Right atrium auricular region (tissue), 2 donors: Measurements from ENCODE around the gene APOBEC3H. TPM values are rescaled to one million over a fixed set of nuclear protein-coding genes. Genes with fewer than 3 reads are reported as not detected.
"Not testable (repeated sequence)": the region's sequence is repeated elsewhere in the genome, so short reads cannot be mapped to it uniquely, and the experiment has no call there.

Source experiments
- DNase-seq: peaks from one replicate; pipeline ENCODE4 v3.0.0-alpha.2; 2019; ENCODE audit warnings: low spot score
- H3K27ac ChIP-seq, 2 donors: fragments of 200-600 bp; sonication (generic); 1 replicate in 1 of 2; 2 replicates in 1 of 2; pipeline ENCODE4 v1.5.1; 2016 to 2019
- H3K27me3 ChIP-seq, 2 donors: fragments of 200-600 bp; sonication (generic); one replicate each; pipeline versions ENCODE4 v1.5.1 to v1.6.0; 2017 to 2019
- H3K36me3 ChIP-seq: fragments of 200-600 bp; sonication (generic); one replicate; pipeline ENCODE4 v1.5.1; 2016
- H3K4me1 ChIP-seq, 2 donors: fragments of 200-600 bp; sonication (generic); one replicate each; pipeline versions ENCODE4 v1.5.1 to v1.6.0; 2017 to 2019
- H3K4me3 ChIP-seq, 2 donors: fragments of 200-600 bp; sonication (generic); 1 replicate in 1 of 2; 2 replicates in 1 of 2; pipeline ENCODE4 v1.5.1; 2017 to 2019; ENCODE audit warnings: mild to moderate bottlenecking in 1 of 2, moderate library complexity in 1 of 2
- H3K9me3 ChIP-seq, 2 donors: fragments of 200-600 bp; sonication (generic); one replicate each; pipeline ENCODE4 v1.5.1; 2019
- CTCF ChIP-seq, 2 donors: fragments of 200-600 bp; sonication (generic); IDR thresholded peaks; one replicate each; pipeline ENCODE4 v1.5.1; 2019; ENCODE audit warnings: antibody characterized with exemption in 2 of 2
- total RNA-seq, 2 donors: library from RNA; depleted of rRNA; stranded (reverse); fragments of >200 nt; gene quantifications; one replicate each; pipeline ENCODE4 v1.1.0, GENCODE V29; 2016

The APOBEC3H gene
- total RNA-seq, 2 donors from 2014 or later, result 1.3 TPM; not detected in 1

DNA sequence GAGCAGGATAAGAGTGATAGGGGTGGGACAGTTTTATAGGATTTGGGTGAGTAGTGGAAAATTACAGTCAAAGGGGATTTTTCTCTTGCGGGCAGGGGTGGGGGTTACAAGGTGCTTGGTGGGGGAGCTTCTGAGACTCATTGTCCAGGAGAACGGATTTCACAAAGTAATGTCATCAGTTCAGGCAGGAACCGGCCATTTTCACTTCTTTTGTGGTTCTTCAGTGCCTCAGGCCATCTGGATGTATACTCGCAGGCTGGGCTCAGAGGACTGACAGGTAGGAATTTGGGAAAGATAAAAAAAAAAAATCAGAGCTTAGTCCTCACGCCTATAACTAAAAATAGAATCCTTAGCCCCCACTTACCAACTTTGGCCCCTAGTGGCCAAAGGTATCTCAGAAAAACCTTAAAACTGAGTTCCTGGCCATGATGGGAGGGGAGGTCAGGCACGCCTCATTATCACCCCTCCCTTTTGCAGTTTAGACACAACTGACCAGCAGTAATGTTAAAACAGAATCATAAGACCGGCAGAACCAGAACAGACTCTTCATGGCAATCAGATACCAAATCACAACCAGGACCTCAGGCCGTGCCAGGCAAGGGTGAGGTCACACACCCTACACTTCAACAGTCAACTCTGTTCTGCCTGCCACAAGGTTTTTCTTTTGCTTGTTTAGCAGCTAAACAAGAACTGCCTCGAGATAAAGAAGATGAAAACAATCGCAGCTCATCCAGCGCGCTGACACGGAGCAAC, 28.8 kb upstream of the APOBEC3H start:
- no peak for TF ChIP-seq CTCF (IDR thresholded peaks at IDR 0.05)
- Histone ChIP-seq H3K9me3 (no peaks in the 10 kb centered on the region), H3K27ac (no peak overlapping the region), H3K36me3 (no peaks in the 10 kb centered on the region), H3K4me1 (no peaks in the 10 kb centered on the region), H3K4me3 (no peak overlapping the region), H3K27me3 (no peaks in the 10 kb centered on the region)
- no peak for DNase-seq

DNA sequence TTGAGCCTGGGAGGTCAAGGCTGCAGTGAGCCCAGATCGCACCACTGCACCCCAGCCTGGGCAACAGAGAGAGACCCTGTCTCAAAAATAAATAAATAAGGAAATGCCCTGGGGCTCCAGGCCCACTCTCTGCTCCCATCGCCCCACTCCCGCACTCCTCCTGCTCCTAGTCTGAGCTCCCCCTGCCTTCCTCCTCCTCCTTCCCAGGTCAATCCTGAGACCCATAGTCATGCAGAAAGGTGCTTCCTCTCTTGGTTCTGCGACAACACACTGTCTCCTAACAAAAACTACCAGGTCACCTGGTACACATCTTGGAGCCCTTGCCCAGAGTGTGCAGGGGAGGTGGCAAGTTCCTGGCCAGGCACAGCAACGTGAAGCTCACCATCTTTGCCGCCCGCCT, 26.9 kb upstream of the APOBEC3H start:
- DNase-seq, result no peak
- no peak for TF ChIP-seq CTCF (IDR thresholded peaks at IDR 0.05)
- H3K27me3 ChIP-seq, result no peaks in the 10 kb centered on the region
- H3K27ac ChIP-seq, result no peak overlapping the region
- no peak overlapping the region for H3K4me3 ChIP-seq
- no peaks in the 10 kb centered on the region for H3K4me1 ChIP-seq
- no peaks in the 10 kb centered on the region for H3K36me3 ChIP-seq
- no peaks in the 10 kb centered on the region for H3K9me3 ChIP-seq

- H3K4me3 ChIP-seq, H3K4me1 ChIP-seq, H3K9me3 ChIP-seq, H3K36me3 ChIP-seq, DNase-seq, H3K27me3 ChIP-seq, H3K27ac ChIP-seq: not testable (repeated sequence)
Measured at GRCh38 chr22:39072581-39072981, 24.5 kb upstream of the APOBEC3H start.

- H3K9me3 ChIP-seq, result no peaks in the 10 kb centered on the region
- no peak for DNase-seq
- no peak for TF ChIP-seq CTCF (IDR thresholded peaks at IDR 0.05)
- H3K4me3 ChIP-seq, result no peak overlapping the region
- no peaks in the 10 kb centered on the region for H3K36me3 ChIP-seq
- no peaks in the 10 kb centered on the region for H3K27me3 ChIP-seq
- H3K27ac ChIP-seq, result no peak overlapping the region
- H3K4me1 ChIP-seq, result peaks cover 0 to 10% of the 10 kb centered on the region in 2 donors
Measured at GRCh38 chr22:39073981-39074380, 23.1 kb upstream of the APOBEC3H start.

DNA sequence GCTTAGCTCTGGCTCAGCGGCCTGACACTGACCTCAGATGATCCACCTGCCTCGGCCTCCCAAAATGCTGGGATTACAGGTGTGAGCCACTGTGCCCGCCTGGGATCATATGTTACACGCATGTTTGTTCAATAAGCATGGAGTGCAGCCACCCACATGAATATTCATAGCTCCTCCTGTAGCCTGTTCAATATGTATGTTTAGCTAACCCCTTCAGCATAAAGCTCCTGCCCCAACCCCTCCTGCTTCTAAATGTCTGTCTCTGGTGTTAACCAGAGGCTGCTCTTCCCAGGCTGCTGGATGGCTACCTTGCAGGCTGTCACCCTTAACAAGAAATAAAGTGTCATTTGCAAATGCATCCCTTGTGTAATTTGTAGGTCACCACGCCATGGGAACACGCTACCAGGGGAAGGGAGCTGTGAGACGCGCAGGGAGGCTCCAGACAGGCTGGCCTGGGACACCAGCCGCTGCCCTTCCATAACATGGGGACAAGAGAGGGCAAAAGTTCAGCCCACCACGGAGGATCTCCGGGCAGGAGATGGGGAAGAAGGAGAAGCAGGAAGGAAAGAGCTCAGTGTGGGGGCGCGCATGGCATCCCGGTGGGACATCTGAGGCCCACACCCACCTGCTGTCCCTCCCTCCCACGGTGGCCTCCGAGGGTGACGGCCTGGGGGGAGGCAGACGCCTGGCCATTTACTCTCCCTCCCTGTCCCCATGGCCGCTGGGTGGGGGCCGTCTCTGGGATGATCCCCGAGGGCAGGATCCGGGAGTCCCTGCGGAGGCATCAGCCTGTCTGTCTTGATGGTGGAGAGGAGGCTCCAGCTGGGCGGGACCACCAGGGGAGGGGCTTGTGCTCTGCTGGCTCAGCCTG, 20.7 kb upstream of the APOBEC3H start:
- H3K4me1 ChIP-seq, DNase-seq, H3K9me3 ChIP-seq, H3K27me3 ChIP-seq, H3K36me3 ChIP-seq: not testable (repeated sequence)
- H3K27ac ChIP-seq, result peak overlapping the region in 1 of 2 donors; percentile 54
- peak overlapping the region in 1 of 2 donors; percentile 49 for H3K4me3 ChIP-seq

DNA sequence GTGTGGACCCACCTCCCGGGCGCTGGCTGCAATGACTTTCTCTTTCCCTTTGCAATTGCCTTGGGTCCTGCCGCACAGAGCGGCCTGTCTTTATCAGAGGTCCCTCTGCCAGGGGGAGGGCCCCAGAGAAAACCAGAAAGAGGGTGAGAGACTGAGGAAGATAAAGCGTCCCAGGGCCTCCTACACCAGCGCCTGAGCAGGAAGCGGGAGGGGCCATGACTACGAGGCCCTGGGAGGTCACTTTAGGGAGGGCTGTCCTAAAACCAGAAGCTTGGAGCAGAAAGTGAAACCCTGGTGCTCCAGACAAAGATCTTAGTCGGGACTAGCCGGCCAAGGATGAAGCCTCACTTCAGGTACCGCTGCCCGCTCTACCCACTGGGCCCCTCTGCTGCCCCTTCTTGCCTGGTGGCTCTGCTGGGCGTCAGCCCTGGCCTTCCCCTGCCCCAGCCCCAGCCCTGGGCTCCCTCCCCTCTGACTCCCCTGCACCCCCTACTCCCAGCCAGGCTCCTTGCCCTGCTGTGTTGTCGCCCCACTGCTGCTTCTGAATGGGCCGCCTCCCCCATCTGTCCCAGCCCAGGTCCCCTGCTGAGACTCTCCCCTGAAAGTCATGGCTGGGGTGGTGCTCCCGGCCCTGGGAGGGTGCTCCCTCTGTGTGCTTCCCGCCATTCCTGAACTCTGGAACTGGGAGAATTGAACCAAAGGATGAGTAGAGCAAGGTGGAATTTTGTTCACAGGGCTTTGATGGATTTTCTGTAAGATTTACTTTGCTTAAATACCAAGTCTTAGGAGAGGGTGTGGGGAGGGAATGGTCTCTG, 19.8 kb upstream of the APOBEC3H start, which contains the start of gene APOBEC3G:
TSS of gene APOBEC3G (plus strand) at position 250 of the 815 bp plus-strand sequence. CDS start at position 337, 87 bp downstream.
- not testable (repeated sequence) for H3K36me3 ChIP-seq, H3K27me3 ChIP-seq, H3K9me3 ChIP-seq, H3K4me1 ChIP-seq
- peak within 1 kb of the TSS; percentile 52 to 54 for H3K27ac ChIP-seq
- DNase-seq, result peak; percentile 61
- peak within 1 kb of the TSS; percentile 31 to 49 for H3K4me3 ChIP-seq

- not testable (repeated sequence) for H3K27me3 ChIP-seq, DNase-seq, H3K36me3 ChIP-seq, H3K27ac ChIP-seq, H3K4me1 ChIP-seq, H3K9me3 ChIP-seq
- H3K4me3 ChIP-seq, result peak overlapping the region in 1 of 2 donors; percentile 49
Measured at GRCh38 chr22:39077912-39078311, 19.1 kb upstream of the APOBEC3H start.
